HEK293 (cell line): Measurements from ENCODE around the gene CERS5.
A peak's percentile ranks its signal among the peaks of the same experiment; 100 is the strongest.

Experiments
- CTCF ChIA-PET: fragments of 350-600 bp; formaldehyde crosslinking; extraction: SDS; loops from one replicate; lab custom pipeline; 2021; ENCODE audit warnings: antibody characterized with exemption; lab: Yijun Ruan, JAX
- POLR2A ChIA-PET: fragments of 300-600 bp; formaldehyde crosslinking; extraction: SDS; loops from one replicate; lab custom pipeline; 2020; ENCODE audit warnings: antibody characterized with exemption, inconsistent platforms; lab: Yijun Ruan, JAX
- H3K27ac ChIP-seq: fragments of 200-500 bp; sonication (Bioruptor generic); 2 replicates; pipeline ENCODE4 v1.5.1; 2014; ENCODE audit warnings: low read depth, low read length, control low read depth, inconsistent platforms; ENCODE audit errors: extremely low read depth
- H3K36me3 ChIP-seq, 2 experiments: fragments of 200-500 bp in 1 of 2; sonication (Bioruptor generic) in 1 of 2; 1 replicate in 1 of 2; 2 replicates in 1 of 2; pipeline ENCODE4 v1.5.1; 2014 to 2017; ENCODE audit warnings: inconsistent platforms in 2 of 2, low read length in 2 of 2; ENCODE audit not compliant: control insufficient read depth in 2 of 2, insufficient read depth in 1 of 2
- H3K4me1 ChIP-seq: fragments of 200-500 bp; sonication (Bioruptor generic); 2 replicates; pipeline ENCODE4 v1.5.1; 2014; ENCODE audit warnings: mild to moderate bottlenecking, low read length, inconsistent platforms; ENCODE audit not compliant: control insufficient read depth, insufficient read depth
- H3K4me3 ChIP-seq: 2 replicates; pipeline ENCODE4 v1.5.1; 2011; ENCODE audit warnings: low read depth, mild to moderate bottlenecking, control low read depth, low read length, moderate library complexity
- H3K9me3 ChIP-seq: fragments of 200-500 bp; sonication (Bioruptor generic); 2 replicates; pipeline ENCODE4 v1.5.1; 2014; ENCODE audit warnings: low read depth, low read length, inconsistent platforms; ENCODE audit not compliant: control insufficient read depth, insufficient read depth
- BCL11B ChIP-seq: fragments of 450-650 bp; formaldehyde crosslinking; IDR thresholded peaks from 2 replicates; pipeline ENCODE4 v1.5.1; 2016; ENCODE audit warnings: low read depth, missing biosample characterization, missing genetic modification characterization
- HOXC10 ChIP-seq: sonication (generic); formaldehyde crosslinking; IDR thresholded peaks from 2 replicates; pipeline ENCODE4 v1.8.1; 2023; ENCODE audit warnings: mild to moderate bottlenecking, missing genetic modification reagents
- SALL2 ChIP-seq: fragments of 450-650 bp; formaldehyde crosslinking; IDR thresholded peaks from 2 replicates; pipeline ENCODE4 v1.5.0; 2017; ENCODE audit warnings: missing biosample characterization, mild to moderate bottlenecking, missing genetic modification characterization, borderline replicate concordance
- SCRT1 ChIP-seq: fragments of 450-650 bp; formaldehyde crosslinking; IDR thresholded peaks from 2 replicates; pipeline ENCODE4 v1.5.1; 2016; ENCODE audit warnings: missing biosample characterization, missing genetic modification characterization, borderline replicate concordance
- SCRT2 ChIP-seq: fragments of 450-650 bp; formaldehyde crosslinking; IDR thresholded peaks from 2 replicates; pipeline ENCODE4 v1.5.1; 2016; ENCODE audit warnings: missing biosample characterization, missing genetic modification characterization
- SP3 ChIP-seq: fragments of 450-650 bp; formaldehyde crosslinking; IDR thresholded peaks from 2 replicates; pipeline ENCODE4 v1.5.1; 2016; ENCODE audit warnings: missing biosample characterization, missing genetic modification characterization
- YY2 ChIP-seq: fragments of 450-650 bp; formaldehyde crosslinking; IDR thresholded peaks from 2 replicates; pipeline ENCODE4 v1.5.1; 2016; ENCODE audit warnings: missing biosample characterization, missing genetic modification characterization
- ZNF112 ChIP-seq: fragments of 450-650 bp; formaldehyde crosslinking; IDR thresholded peaks from 2 replicates; pipeline ENCODE4 v1.5.0; 2017; ENCODE audit warnings: missing biosample characterization, missing genetic modification characterization
- ZNF221 ChIP-seq: fragments of 450-650 bp; formaldehyde crosslinking; IDR thresholded peaks from 2 replicates; pipeline ENCODE4 v1.5.1; 2017; ENCODE audit warnings: missing biosample characterization, missing genetic modification characterization, borderline replicate concordance
- ZNF239 ChIP-seq: fragments of 450-650 bp; formaldehyde crosslinking; IDR thresholded peaks from 2 replicates; pipeline ENCODE4 v1.5.1; 2016; ENCODE audit warnings: missing biosample characterization, missing genetic modification characterization
- ZNF248 ChIP-seq: fragments of 450-650 bp; formaldehyde crosslinking; IDR thresholded peaks from 2 replicates; pipeline ENCODE4 v1.5.1; 2017; ENCODE audit warnings: missing biosample characterization, missing genetic modification characterization
- ZNF416 ChIP-seq: fragments of 450-650 bp; formaldehyde crosslinking; IDR thresholded peaks from 2 replicates; pipeline ENCODE4 v1.5.1; 2016; ENCODE audit warnings: missing biosample characterization, missing genetic modification characterization
- ZNF488 ChIP-seq: fragments of 450-650 bp; formaldehyde crosslinking; IDR thresholded peaks from 2 replicates; pipeline ENCODE4 v1.5.1; 2016; ENCODE audit warnings: missing biosample characterization, missing genetic modification characterization
- ZNF518A ChIP-seq: fragments of 450-650 bp; formaldehyde crosslinking; conservative IDR thresholded peaks from 2 replicates; pipeline ENCODE4 v1.5.1; 2016; ENCODE audit warnings: low read depth, missing biosample characterization, missing genetic modification characterization
- ZNF530 ChIP-seq: fragments of 450-650 bp; formaldehyde crosslinking; IDR thresholded peaks from 2 replicates; pipeline ENCODE4 v1.5.1; 2016; ENCODE audit warnings: low read depth, missing biosample characterization, missing genetic modification characterization
- ZNF544 ChIP-seq: fragments of 450-650 bp; formaldehyde crosslinking; IDR thresholded peaks from 2 replicates; pipeline ENCODE4 v1.5.0; 2017; ENCODE audit warnings: missing biosample characterization, missing genetic modification characterization
- ZNF600 ChIP-seq: fragments of 450-650 bp; formaldehyde crosslinking; IDR thresholded peaks from 2 replicates; pipeline ENCODE4 v1.5.1; 2016; ENCODE audit warnings: missing biosample characterization, missing genetic modification characterization
- ZNF610 ChIP-seq: fragments of 450-650 bp; formaldehyde crosslinking; IDR thresholded peaks from 2 replicates; pipeline ENCODE4 v1.5.1; 2016; ENCODE audit warnings: missing biosample characterization, missing genetic modification characterization, borderline replicate concordance
- ZNF707 ChIP-seq: fragments of 450-650 bp; formaldehyde crosslinking; IDR thresholded peaks from 2 replicates; pipeline ENCODE4 v1.5.1; 2016; ENCODE audit warnings: missing biosample characterization, missing genetic modification characterization
- ZNF791 ChIP-seq: fragments of 450-650 bp; formaldehyde crosslinking; IDR thresholded peaks from 2 replicates; pipeline ENCODE4 v1.5.1; 2016; ENCODE audit warnings: missing biosample characterization, missing genetic modification characterization
- ZNF792 ChIP-seq: fragments of 450-650 bp; formaldehyde crosslinking; IDR thresholded peaks from 2 replicates; pipeline ENCODE4 v1.5.1; 2016; ENCODE audit warnings: missing biosample characterization, missing genetic modification characterization
- ZSCAN5A ChIP-seq: fragments of 450-650 bp; formaldehyde crosslinking; IDR thresholded peaks from 2 replicates; pipeline ENCODE4 v1.5.1; 2016; ENCODE audit warnings: missing biosample characterization, missing genetic modification characterization
- ZXDB ChIP-seq: fragments of 450-650 bp; formaldehyde crosslinking; IDR thresholded peaks from 2 replicates; pipeline ENCODE4 v1.5.1; 2016; ENCODE audit warnings: missing biosample characterization, missing genetic modification characterization

Gene CERS5

GRCh38 chr12:50187084-50187900, 20.1 kb upstream of the CERS5 start:
- Histone ChIP-seq H3K4me3 (no peak overlapping the region), H3K9me3 (no peaks in the 10 kb centered on the region), H3K4me1 (0 out of 2 replicates have a peak, but pooled peaks cover 2% of the 10 kb centered on the region), H3K36me3 (peaks cover 5 to 9% of the 10 kb centered on the region in 2 experiments; a peak in 2 of 3 replicates), H3K27ac (no peak overlapping the region)
- ChIA-PET CTCF (interaction anchor here (0.6 to 4.7 kb wide), 4 partner anchors 11 to 220 kb away, joined by 3 to 21 read pairs (median 4); no protein-coding TSS in a partner anchor), POLR2A (no interaction called here)
- TF ChIP-seq BCL11B (tag by site-specific recombination), result no peak
- no peak for TF ChIP-seq ZNF707

- POLR2A ChIA-PET, result interaction anchor here (0.6 kb wide), 1 partner anchor 660 kb away, joined by 3 read pairs; no protein-coding TSS in a partner anchor
- no peak overlapping the region for H3K27ac ChIP-seq
These were observed 19.5 kb upstream of the CERS5 start for GRCh38 chr12:50186681-50187080.

GRCh38 chr12:50185970-50186663, 18.9 kb upstream of the CERS5 start:
- Histone ChIP-seq H3K4me3 (no peak overlapping the region), H3K36me3 (peaks cover 6 to 11% of the 10 kb centered on the region in 2 experiments; a peak in 2 of 3 replicates), H3K9me3 (no peaks in the 10 kb centered on the region), H3K27ac (no peak overlapping the region), H3K4me1 (0 out of 2 replicates have a peak, but pooled peaks cover 2% of the 10 kb centered on the region)
- ChIA-PET CTCF (interaction anchor here (0.7 to 4.7 kb wide), 6 partner anchors 10 to 1080 kb away, joined by 3 to 21 read pairs (median 4); partner anchors contain the start of gene COX14), POLR2A (interaction anchor here (0.6 kb wide), 1 partner anchor 659 kb away, joined by 3 read pairs; no protein-coding TSS in a partner anchor)
- no peak for TF ChIP-seq ZNF610 (tag by site-specific recombination)
- no peak for TF ChIP-seq ZNF239 (tag by site-specific recombination)
- no peak for TF ChIP-seq ZSCAN5A (tag by site-specific recombination)
- TF ChIP-seq SCRT2 (tag by site-specific recombination), result peak; percentile 74
- no peak for TF ChIP-seq SALL2 (tag by site-specific recombination)
- TF ChIP-seq ZNF791, result no peak
- no peak for TF ChIP-seq ZNF488
- TF ChIP-seq SCRT1 (tag by site-specific recombination), result peak; percentile 70

More at GRCh38 chr12:50186681-50187080, 19.5 kb upstream of the CERS5 start:
- no peak overlapping the region for H3K4me3 ChIP-seq
- CTCF ChIA-PET, result interaction anchor here (0.7 to 4.7 kb wide), 4 partner anchors 10 to 220 kb away, joined by 3 to 21 read pairs (median 4); no protein-coding TSS in a partner anchor
- H3K36me3 ChIP-seq, result peaks cover 6 to 9% of the 10 kb centered on the region in 2 experiments; a peak in 2 of 3 replicates
- 0 out of 2 replicates have a peak, but pooled peaks cover 2% of the 10 kb centered on the region for H3K4me1 ChIP-seq
- no peak for TF ChIP-seq ZNF792 (tag by site-specific recombination)
- no peak for TF ChIP-seq YY2 (tag by site-specific recombination)
- TF ChIP-seq ZNF248, result no peak
- no peak for TF ChIP-seq ZNF416 (tag by site-specific recombination)
- no peak for TF ChIP-seq HOXC10 (CRISPR knock-in tag)
- no peak for TF ChIP-seq SP3 (tag by site-specific recombination)
- TF ChIP-seq ZNF112 (tag by site-specific recombination), result no peak
- TF ChIP-seq ZNF530 (tag by site-specific recombination), result no peak
- TF ChIP-seq ZNF544 (tag by site-specific recombination), result no peak
- no peak for TF ChIP-seq ZXDB (tag by site-specific recombination)
- TF ChIP-seq ZNF221 (tag by site-specific recombination), result no peak
- no peak for TF ChIP-seq ZNF518A (tag by site-specific recombination)
- no peak for TF ChIP-seq ZNF600 (tag by site-specific recombination)
- no peaks in the 10 kb centered on the region for H3K9me3 ChIP-seq
